Aorta (tissue), 5 donors: Measurements from ENCODE around the gene OR2A14. TPM values are rescaled to one million over a fixed set of nuclear protein-coding genes. Genes with fewer than 3 reads are reported as not detected.
"Not testable (repeated sequence)": the region's sequence is repeated elsewhere in the genome, so short reads cannot be mapped to it uniquely, and the experiment has no call there.

ENCODE experiments used
- ATAC-seq: fragments of 200-7000 bp; cut with Tn5 transposase; one replicate; pipeline ENCODE4 v1.9.1; 2022; ENCODE audit warnings: moderate library complexity; ENCODE audit not compliant: low FRiP score
- DNase-seq, 2 donors: peaks; one replicate each; pipeline ENCODE4 v3.0.0-alpha.2; 2020
- H3K27ac ChIP-seq, 2 donors: one replicate each; pipeline ENCODE4 v1.5.1; 2013; ENCODE audit warnings: low read length in 2 of 2, mild to moderate bottlenecking in 2 of 2, moderate library complexity in 2 of 2, control low read depth in 1 of 2, inconsistent platforms in 1 of 2, low read depth in 1 of 2
- H3K27me3 ChIP-seq, 2 donors: one replicate each; pipeline ENCODE4 v1.6.1; 2013; ENCODE audit warnings: control low read depth in 1 of 2, low read length in 1 of 2, mild to moderate bottlenecking in 1 of 2, moderate library complexity in 1 of 2; ENCODE audit not compliant: insufficient read depth in 2 of 2, control insufficient read depth in 1 of 2
- H3K36me3 ChIP-seq, 2 donors: one replicate each; pipeline ENCODE4 v1.6.1; 2013; ENCODE audit warnings: control low read depth in 1 of 2, low read length in 1 of 2, mild to moderate bottlenecking in 1 of 2; ENCODE audit not compliant: insufficient read depth in 2 of 2, control insufficient read depth in 1 of 2
- H3K4me1 ChIP-seq, 2 donors: one replicate each; pipeline ENCODE4 v1.6.1; 2013; ENCODE audit warnings: low read length in 2 of 2, control low read depth in 1 of 2, mild to moderate bottlenecking in 1 of 2, moderate library complexity in 1 of 2; ENCODE audit not compliant: insufficient read depth in 2 of 2, control insufficient read depth in 1 of 2
- H3K4me3 ChIP-seq, 2 donors: one replicate each; pipeline ENCODE4 v1.5.1; 2013; ENCODE audit warnings: low read length in 2 of 2, control low read depth in 1 of 2, mild to moderate bottlenecking in 1 of 2
- H3K9me3 ChIP-seq: one replicate; pipeline ENCODE4 v1.6.1; 2013; ENCODE audit warnings: mild to moderate bottlenecking, low read length; ENCODE audit not compliant: control insufficient read depth
- WGBS, 2 donors: extraction: QIAGEN DNeasy Blood & Tissue Kit; methylation state at CpG; one replicate each; pipeline ENCODE4 v1.1.7; 2013; 5-methylcytosine and 5-hydroxymethylcytosine counted together
- intact Hi-C, 2 donors: fragments of 100-400 bp; cut with DNase I; formaldehyde crosslinking; loops; one replicate each; pipeline versions ENCODE4 v1.14.2 to v1.15.0; 2022
- polyA plus RNA-seq, 2 donors: library from polyadenylated mRNA; stranded (reverse); fragments of 200-250 nt; gene quantifications; one replicate each; pipeline ENCODE4 v1.2.3, GENCODE V29; 2013
- total RNA-seq, 2 donors: library from RNA; stranded (reverse); fragmentation: NEBNext Ultra II Directional; extraction: Animal tissue kit (Norgen Biotek cat#: 25700); gene quantifications; one replicate each; pipeline ENCODE4 v1.2.1, GENCODE V29; 2021
- donor health status: healthy with polysubstance abuse.
- donor health status: Bipolar disorder and iron deficiency.
- donor health status: DM: no; HTN: no; CAD: no.
- donor health status: DM: no; HTN: no; CAD: no.
- donor health status: DM: yes; HTN: yes; CAD: no.

The OR2A14 gene
- total and polyA plus RNA-seq, 4 donors, result not detected

- intact Hi-C loops, result no loop called here
- Histone ChIP-seq H3K36me3 (no peaks in the 10 kb centered on the region), H3K4me1 (no peaks in the 10 kb centered on the region), H3K27me3 (no peaks in the 10 kb centered on the region), H3K4me3 (no peak overlapping the region), H3K27ac (no peak overlapping the region), H3K9me3 (no peaks in the 10 kb centered on the region)
- 83 to 84% methylated on average over 5 of the region's 5 CpGs for WGBS, 2 donors
- DNase-seq (no peak), ATAC-seq (no peak)
These were observed 51.6 kb downstream of the OR2A14 start for GRCh38 chr7:144174613-144175012.

GRCh38 chr7:144178380-144179164, 55.6 kb downstream of the OR2A14 start:
- H3K27ac ChIP-seq, H3K36me3 ChIP-seq, H3K9me3 ChIP-seq, H3K4me3 ChIP-seq, ATAC-seq, H3K27me3 ChIP-seq, H3K4me1 ChIP-seq, intact Hi-C loops, DNase-seq: not testable (repeated sequence)
- 42 to 45% methylated on average over 9 to 10 of the region's 10 CpGs for WGBS, 2 donors

- WGBS, 2 donors, result 72 to 100% methylated on average over 1 of the region's 2 CpGs
- H3K27me3 ChIP-seq, H3K4me3 ChIP-seq, H3K27ac ChIP-seq, intact Hi-C loops, H3K36me3 ChIP-seq, ATAC-seq, H3K4me1 ChIP-seq, H3K9me3 ChIP-seq, DNase-seq: not testable (repeated sequence)
These were observed 56.1 kb downstream of the OR2A14 start for GRCh38 chr7:144179165-144179479.

Other genes with a start within 250 kb of the OR2A14 start
- gene TCAF1, start 221.0 kb upstream of the OR2A14 start, total RNA-seq, result 10 to 100 TPM; 42.1 to 58.6 TPM
- gene TCAF1, start 221.0 kb upstream of the OR2A14 start, polyA plus RNA-seq, result 10 to 100 TPM in 1 of 2 donors, 1 to 10 TPM in 1; 7.5 to 14.5 TPM
- gene OR2F2, start 187.9 kb upstream of the OR2A14 start, total RNA-seq, result not detected
- not detected for gene OR2F2, start 187.9 kb upstream of the OR2A14 start, polyA plus RNA-seq
- not detected for gene OR2F1, start 168.3 kb upstream of the OR2A14 start, total RNA-seq
- gene OR2F1, start 168.3 kb upstream of the OR2A14 start, polyA plus RNA-seq, result not detected
- not detected for gene OR6B1, start 122.9 kb upstream of the OR2A14 start, total RNA-seq
- not detected for gene OR6B1, start 122.9 kb upstream of the OR2A14 start, polyA plus RNA-seq
- gene OR2A5, start 74.2 kb upstream of the OR2A14 start, total RNA-seq, result not detected
- not detected for gene OR2A5, start 74.2 kb upstream of the OR2A14 start, polyA plus RNA-seq
- gene OR2A25, start 53.4 kb upstream of the OR2A14 start, total RNA-seq, result not detected
- not detected for gene OR2A25, start 53.4 kb upstream of the OR2A14 start, polyA plus RNA-seq
- gene OR2A12, start 36.9 kb upstream of the OR2A14 start, total RNA-seq, result not detected
- gene OR2A12, start 36.9 kb upstream of the OR2A14 start, polyA plus RNA-seq, result not detected
- gene OR2A2, start 13.6 kb upstream of the OR2A14 start, total RNA-seq, result not detected
- not detected for gene OR2A2, start 13.6 kb upstream of the OR2A14 start, polyA plus RNA-seq
- 1 to 10 TPM in 1 of 2 donors, not detected in 1; 4.3 TPM for gene CTAGE4, start 60.3 kb downstream of the OR2A14 start, total RNA-seq
- 1 to 10 TPM; 1.5 to 2.0 TPM for gene CTAGE4, start 60.3 kb downstream of the OR2A14 start, polyA plus RNA-seq
- 1 to 10 TPM; 4.6 to 9.8 TPM for gene ARHGEF35, start 72.7 kb downstream of the OR2A14 start, total RNA-seq
- gene ARHGEF35, start 72.7 kb downstream of the OR2A14 start, polyA plus RNA-seq, result 10 to 100 TPM in 1 of 2 donors, 1 to 10 TPM in 1; 4.7 to 11.3 TPM
- 1 to 10 TPM in 1 of 2 donors, not detected in 1; 1.3 TPM for gene OR2A42, start 116.4 kb downstream of the OR2A14 start, total RNA-seq
- under 1 TPM; 0.03 to 0.50 TPM for gene OR2A42, start 116.4 kb downstream of the OR2A14 start, polyA plus RNA-seq
- gene OR2A7, start 141.6 kb downstream of the OR2A14 start, total RNA-seq, result 1 to 10 TPM; 1.5 to 4.7 TPM
- gene OR2A7, start 141.6 kb downstream of the OR2A14 start, polyA plus RNA-seq, result under 1 TPM in 1 of 2 donors, not detected in 1; 0.67 TPM
- gene CTAGE8, start 146.1 kb downstream of the OR2A14 start, total RNA-seq, result 1 to 10 TPM in 1 of 2 donors, under 1 TPM in 1; 0.21 to 1.2 TPM
- not detected for gene CTAGE8, start 146.1 kb downstream of the OR2A14 start, polyA plus RNA-seq
- gene OR2A1, start 189.2 kb downstream of the OR2A14 start, total RNA-seq, result under 1 TPM; 0.16 to 0.39 TPM
- under 1 TPM; 0.50 to 0.59 TPM for gene OR2A1, start 189.2 kb downstream of the OR2A14 start, polyA plus RNA-seq
- 10 to 100 TPM in 1 of 2 donors, 1 to 10 TPM in 1; 9.0 to 14.5 TPM for gene ARHGEF5, start 232.2 kb downstream of the OR2A14 start, total RNA-seq
- 1 to 10 TPM; 2.5 to 9.1 TPM for gene ARHGEF5, start 232.2 kb downstream of the OR2A14 start, polyA plus RNA-seq